Activated CD4-positive, alpha-beta T cell treated with anti-CD3 and anti-CD28 coated beads, Interleukin-2, amount 50 U/mL, for 16 hours (primary cell): ENCODE measurements around the gene LRP3.

Experiments used
- DNase-seq: peaks from one replicate; pipeline ENCODE4 v3.0.0-alpha.2; 2020

LRP3 gene

GRCh38 chr19:33240181-33240771 lies 46.1 kb downstream of the LRP3 start:
- DNase-seq, result no peak

GRCh38 chr19:33241091-33241529 lies 47.0 kb downstream of the LRP3 start:
- DNase-seq, result no peak

- DNase-seq, result peak; percentile 18
Measured at GRCh38 chr19:33241530-33242101, 47.5 kb downstream of the LRP3 start.

- no peak for DNase-seq
Measured at GRCh38 chr19:33242131-33242530, 48.0 kb downstream of the LRP3 start.

- DNase-seq, result no peak
Measured at GRCh38 chr19:33242911-33243310, 48.8 kb downstream of the LRP3 start.

- DNase-seq, result peak; percentile 20
Measured at GRCh38 chr19:33245948-33246708, 52.0 kb downstream of the LRP3 start.

GRCh38 chr19:33246709-33247440 lies 52.7 kb downstream of the LRP3 start:
- no peak for DNase-seq

GRCh38 chr19:33247441-33247819 lies 53.3 kb downstream of the LRP3 start:
- no peak for DNase-seq

GRCh38 chr19:33248104-33248503 lies 54.0 kb downstream of the LRP3 start:
- no peak for DNase-seq

- DNase-seq, result no peak
Measured at GRCh38 chr19:33248553-33248953, 54.4 kb downstream of the LRP3 start.

- DNase-seq, result no peak
Measured at GRCh38 chr19:33248954-33249613, 55.0 kb downstream of the LRP3 start.

GRCh38 chr19:33249740-33250366 lies 55.7 kb downstream of the LRP3 start:
- DNase-seq, result no peak

- no peak for DNase-seq
Measured at GRCh38 chr19:33250500-33250899, 56.4 kb downstream of the LRP3 start.

GRCh38 chr19:33251076-33251475 lies 56.9 kb downstream of the LRP3 start:
- DNase-seq, result no peak

GRCh38 chr19:33251526-33252090 lies 57.5 kb downstream of the LRP3 start:
- no peak for DNase-seq

- DNase-seq, result no peak
Measured at GRCh38 chr19:33252418-33252962, 58.4 kb downstream of the LRP3 start.

- no peak for DNase-seq
Measured at GRCh38 chr19:33252971-33253370, 58.8 kb downstream of the LRP3 start.

- DNase-seq, result no peak
Measured at GRCh38 chr19:33254245-33254824, 60.2 kb downstream of the LRP3 start.

GRCh38 chr19:33255781-33256180 lies 61.7 kb downstream of the LRP3 start:
- DNase-seq, result no peak

- no peak for DNase-seq
Measured at GRCh38 chr19:33256261-33256660, 62.1 kb downstream of the LRP3 start.

GRCh38 chr19:33257828-33258227 lies 63.7 kb downstream of the LRP3 start:
- DNase-seq, result no peak
